Fibroblast of villous mesenchyme (primary cell): ENCODE data around the gene TXNRD1. TPM values are rescaled to one million over a fixed set of nuclear protein-coding genes. Genes with fewer than 3 reads are reported as not detected.

Experiments used
- DNase-seq: peaks from one replicate; pipeline ENCODE4 v3.0.0-alpha.2; 2010; ENCODE audit warnings: low read depth
- H3K4me3 ChIP-seq: 2 replicates; pipeline ENCODE4 v1.5.1; 2011; ENCODE audit warnings: low read depth, mild to moderate bottlenecking, low read length
- total RNA-seq: library from RNA; depleted of rRNA; stranded (reverse); fragments of >200 nt; gene quantifications from 2 replicates; pipeline ENCODE4 v1.2.3, GENCODE V29; 2012
- TF ChIP-seq, protein P1 (sequence below): IDR thresholded peaks from 2 replicates; pipeline ENCODE4 v1.5.1; 2012; ENCODE audit warnings: low read depth, mild to moderate bottlenecking, low read length; ENCODE audit not compliant: insufficient read depth

TXNRD1 gene
- total RNA-seq, 1 donor: 747 TPM

DNA sequence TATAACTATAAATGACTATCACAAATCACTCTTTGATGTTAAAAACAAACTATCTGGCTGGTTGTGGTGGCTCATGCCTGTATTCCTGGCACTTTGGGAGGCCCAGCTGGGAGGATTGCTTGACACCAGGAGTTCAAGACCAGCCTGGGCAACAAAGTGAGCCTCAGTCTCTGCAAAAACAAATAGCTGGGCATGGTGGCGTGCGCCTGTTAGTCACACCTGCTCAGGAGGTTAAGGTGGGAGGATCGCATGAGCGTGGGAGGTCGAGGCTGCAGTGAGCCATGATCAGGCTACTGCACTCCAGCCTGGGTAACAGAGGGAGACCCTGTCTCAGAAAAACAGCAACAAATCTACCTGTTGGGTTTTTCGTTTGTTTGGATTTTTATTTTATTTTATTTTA lies 5.4 kb downstream of the TXNRD1 start:
- no peak for DNase-seq
- TF ChIP-seq, protein P1, sequence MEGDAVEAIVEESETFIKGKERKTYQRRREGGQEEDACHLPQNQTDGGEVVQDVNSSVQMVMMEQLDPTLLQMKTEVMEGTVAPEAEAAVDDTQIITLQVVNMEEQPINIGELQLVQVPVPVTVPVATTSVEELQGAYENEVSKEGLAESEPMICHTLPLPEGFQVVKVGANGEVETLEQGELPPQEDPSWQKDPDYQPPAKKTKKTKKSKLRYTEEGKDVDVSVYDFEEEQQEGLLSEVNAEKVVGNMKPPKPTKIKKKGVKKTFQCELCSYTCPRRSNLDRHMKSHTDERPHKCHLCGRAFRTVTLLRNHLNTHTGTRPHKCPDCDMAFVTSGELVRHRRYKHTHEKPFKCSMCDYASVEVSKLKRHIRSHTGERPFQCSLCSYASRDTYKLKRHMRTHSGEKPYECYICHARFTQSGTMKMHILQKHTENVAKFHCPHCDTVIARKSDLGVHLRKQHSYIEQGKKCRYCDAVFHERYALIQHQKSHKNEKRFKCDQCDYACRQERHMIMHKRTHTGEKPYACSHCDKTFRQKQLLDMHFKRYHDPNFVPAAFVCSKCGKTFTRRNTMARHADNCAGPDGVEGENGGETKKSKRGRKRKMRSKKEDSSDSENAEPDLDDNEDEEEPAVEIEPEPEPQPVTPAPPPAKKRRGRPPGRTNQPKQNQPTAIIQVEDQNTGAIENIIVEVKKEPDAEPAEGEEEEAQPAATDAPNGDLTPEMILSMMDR: no peak

DNA sequence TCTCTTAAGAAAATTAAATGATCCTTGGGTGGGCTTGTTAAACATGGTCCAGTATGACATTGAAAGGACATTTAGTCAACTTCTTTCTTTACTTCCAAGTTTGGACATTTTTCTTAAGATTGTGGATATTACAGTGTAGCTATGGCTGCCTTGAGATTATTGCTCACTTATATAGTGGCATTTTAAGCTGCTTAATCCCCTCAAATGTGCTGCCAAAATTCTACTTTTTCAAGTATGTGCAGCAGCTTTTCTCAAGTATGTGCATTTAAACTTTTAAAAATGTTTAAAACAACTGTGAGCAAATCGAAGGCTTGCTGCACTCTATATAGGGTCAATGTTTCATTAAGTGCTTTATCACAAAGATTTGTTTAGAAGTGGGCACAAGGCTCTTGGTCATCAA lies 7.4 kb downstream of the TXNRD1 start:
- peak; percentile 61 for DNase-seq
- no peak overlapping the region for H3K4me3 ChIP-seq
- TF ChIP-seq, protein P1: no peak

More for the DNA sequence above, 5.4 kb downstream of the TXNRD1 start:
- no peak overlapping the region for H3K4me3 ChIP-seq

DNA sequence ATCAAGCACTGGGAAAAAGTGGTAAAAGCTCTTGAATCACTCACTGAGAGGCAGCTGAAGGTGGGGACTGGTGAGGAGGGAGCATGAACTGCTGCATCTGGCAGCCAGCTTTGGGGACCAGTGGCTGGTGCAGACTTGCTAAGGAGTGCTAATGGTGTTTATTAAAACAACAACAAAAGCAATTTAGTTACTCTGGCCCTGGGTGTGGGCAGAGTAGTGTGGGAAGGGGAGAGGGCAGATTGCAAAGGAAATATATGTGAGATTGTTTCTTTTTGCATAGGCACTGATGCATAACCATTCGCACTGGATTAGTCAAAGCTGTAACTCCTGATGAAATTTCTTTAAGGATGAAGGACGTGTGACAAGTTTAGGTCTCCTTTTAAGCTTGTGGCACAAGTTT lies 8.1 kb downstream of the TXNRD1 start:
- TF ChIP-seq, protein P1: no peak
- DNase-seq: peak; percentile 22
- no peak overlapping the region for H3K4me3 ChIP-seq

DNA sequence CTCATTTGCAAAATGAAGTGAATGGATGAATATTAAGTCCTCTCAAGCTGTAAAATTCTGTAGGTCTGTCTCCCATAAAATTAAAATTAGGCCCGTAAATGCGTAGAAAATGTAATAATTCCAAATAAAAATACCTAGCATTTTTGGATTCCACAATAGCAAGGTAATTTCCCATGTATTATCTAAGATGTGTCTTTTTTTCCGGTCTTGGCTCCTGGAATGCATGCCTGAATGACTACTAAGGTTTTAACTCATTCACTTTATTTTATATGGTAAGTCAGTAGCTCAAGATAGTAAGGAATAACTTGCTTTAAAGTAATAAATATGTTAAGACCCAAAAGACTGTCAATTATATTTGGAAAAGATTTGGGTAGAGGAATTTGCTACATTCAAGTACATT lies 11.1 kb downstream of the TXNRD1 start:
- no peak overlapping the region for H3K4me3 ChIP-seq
- no peak for DNase-seq
- TF ChIP-seq, protein P1: no peak

DNA sequence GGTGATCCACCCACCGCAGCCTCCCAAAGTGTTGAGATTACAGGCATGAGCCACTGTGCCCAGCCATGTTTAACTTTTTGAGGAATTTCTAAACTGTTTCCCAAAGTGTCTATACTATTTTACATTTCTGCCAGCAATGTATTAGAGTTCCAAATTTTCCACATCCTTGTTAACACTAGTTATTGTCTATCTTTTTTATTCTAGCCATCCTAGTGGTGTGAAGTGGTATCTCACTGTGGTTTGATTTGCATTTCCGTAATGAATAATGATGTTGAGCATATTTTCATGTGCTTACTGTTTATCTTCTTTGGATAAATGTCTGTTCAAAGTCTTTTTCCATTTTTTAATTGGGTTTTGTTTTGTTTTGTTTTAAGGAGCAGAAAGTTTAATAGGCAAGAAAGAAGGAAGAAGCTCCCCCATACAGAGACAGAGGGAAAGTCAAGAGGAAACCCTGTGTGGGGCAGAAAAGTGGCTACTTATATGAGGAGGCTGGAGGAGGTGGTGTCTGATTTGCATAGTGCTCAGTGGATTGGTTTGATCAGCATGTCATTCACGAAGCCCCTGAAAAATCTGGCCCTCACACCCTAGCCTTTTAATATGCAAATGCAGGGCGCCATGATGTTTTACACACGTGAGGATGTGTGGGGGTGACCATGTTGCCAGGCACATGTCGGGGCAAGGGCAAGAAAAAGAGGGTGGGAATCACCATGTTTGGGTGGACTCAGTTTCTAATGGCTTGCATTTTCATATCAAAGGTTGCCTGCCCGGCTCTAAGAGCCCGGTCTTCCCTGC lies 14.9 kb downstream of the TXNRD1 start:
- DNase-seq: no peak
- no peak overlapping the region for H3K4me3 ChIP-seq
- TF ChIP-seq, protein P1: peak; percentile 12

DNA sequence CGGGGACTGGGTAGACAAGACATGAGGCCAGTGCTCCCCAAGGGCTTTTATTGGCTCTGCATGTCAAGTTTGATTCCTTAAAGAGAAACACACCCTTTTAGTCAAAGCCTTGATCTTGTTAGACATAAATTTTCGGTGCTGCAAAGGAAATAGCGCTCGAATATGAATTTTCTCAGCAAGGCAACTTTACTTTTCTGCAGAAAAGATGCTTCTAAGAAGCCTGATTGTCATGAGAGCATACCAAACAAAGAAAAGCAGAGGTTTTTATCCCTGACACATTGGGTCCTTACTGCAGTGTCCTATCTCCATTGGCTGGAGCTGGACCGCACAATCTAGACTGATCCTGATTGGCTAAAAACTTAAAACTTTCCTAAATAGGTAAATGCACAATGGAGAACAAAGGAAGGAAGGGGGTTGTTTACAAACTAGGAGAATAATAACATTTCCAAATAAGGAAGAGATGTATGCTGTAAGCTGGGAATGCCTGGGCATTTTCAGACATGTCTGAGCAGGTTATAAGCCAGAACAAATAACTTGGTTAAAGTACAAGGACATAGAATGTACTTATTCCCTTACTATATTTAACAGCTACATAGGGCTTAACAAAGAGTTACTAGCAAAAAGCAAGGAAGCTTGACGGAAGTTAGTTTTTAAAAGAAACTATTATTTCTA lies 17.2 kb downstream of the TXNRD1 start:
- TF ChIP-seq, protein P1: no peak
- DNase-seq: no peak
- no peak overlapping the region for H3K4me3 ChIP-seq
